Measurements from ENCODE around the gene FGF4.

DNA sequence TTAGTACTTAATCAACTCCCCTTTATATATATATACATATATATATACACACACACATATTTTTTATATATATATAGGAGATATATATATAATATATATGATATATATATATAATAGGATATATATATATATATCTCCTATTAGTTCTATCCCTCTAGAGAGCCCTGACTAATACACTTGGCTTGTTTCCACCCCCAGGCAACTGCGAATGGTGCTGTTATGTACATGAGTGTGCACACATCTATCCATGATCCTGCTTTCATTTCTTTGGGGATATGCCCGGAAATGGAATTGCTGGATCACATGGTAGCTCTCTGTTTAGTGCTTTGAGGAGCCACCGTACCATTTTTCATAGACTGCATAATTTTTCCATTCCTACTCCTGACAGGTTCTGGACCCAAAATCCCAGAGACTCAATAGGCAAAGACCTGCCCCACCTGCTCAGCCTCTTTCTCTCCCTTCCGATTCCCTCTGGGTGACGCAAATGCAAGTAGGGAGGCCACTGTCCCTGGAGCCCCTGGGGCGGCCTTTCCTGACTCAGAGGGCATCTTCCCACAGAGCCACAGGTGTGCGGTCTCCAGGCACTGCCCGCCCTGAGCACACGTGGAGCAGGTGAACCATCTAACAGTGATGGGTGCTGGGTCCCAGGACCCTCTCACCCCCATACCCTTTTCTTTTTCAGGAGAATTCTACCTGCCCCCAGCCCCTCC, 32.1 kb upstream of the FGF4 start:
- TF ChIP-seq, protein P1, sequence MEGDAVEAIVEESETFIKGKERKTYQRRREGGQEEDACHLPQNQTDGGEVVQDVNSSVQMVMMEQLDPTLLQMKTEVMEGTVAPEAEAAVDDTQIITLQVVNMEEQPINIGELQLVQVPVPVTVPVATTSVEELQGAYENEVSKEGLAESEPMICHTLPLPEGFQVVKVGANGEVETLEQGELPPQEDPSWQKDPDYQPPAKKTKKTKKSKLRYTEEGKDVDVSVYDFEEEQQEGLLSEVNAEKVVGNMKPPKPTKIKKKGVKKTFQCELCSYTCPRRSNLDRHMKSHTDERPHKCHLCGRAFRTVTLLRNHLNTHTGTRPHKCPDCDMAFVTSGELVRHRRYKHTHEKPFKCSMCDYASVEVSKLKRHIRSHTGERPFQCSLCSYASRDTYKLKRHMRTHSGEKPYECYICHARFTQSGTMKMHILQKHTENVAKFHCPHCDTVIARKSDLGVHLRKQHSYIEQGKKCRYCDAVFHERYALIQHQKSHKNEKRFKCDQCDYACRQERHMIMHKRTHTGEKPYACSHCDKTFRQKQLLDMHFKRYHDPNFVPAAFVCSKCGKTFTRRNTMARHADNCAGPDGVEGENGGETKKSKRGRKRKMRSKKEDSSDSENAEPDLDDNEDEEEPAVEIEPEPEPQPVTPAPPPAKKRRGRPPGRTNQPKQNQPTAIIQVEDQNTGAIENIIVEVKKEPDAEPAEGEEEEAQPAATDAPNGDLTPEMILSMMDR (IDR thresholded peaks at IDR 0.05) = no peak
- TF ChIP-seq POLR2A (IDR thresholded peaks at IDR 0.05) (no peak), EP300 (IDR thresholded peaks at IDR 0.05) (no peak)
